Neural crest cell (in vitro differentiated cells): Measurements from ENCODE around the gene TNKS1BP1. TPM values are rescaled to one million over a fixed set of nuclear protein-coding genes. Genes with fewer than 3 reads are reported as not detected.
"Not testable (repeated sequence)": the region's sequence is repeated elsewhere in the genome, so short reads cannot be mapped to it uniquely, and the experiment has no call there.

Experiments
- DNase-seq: peaks from one replicate; pipeline ENCODE4 v3.0.0; 2021; ENCODE audit warnings: low read depth, mixed read lengths, low spot score
- H3K27ac Mint-ChIP-seq: one replicate; pipeline ENCODE4 v1.8.0; 2021; ENCODE audit warnings: mild to moderate bottlenecking, mixed read lengths; ENCODE audit not compliant: unreplicated experiment
- H3K27me3 Mint-ChIP-seq: 2 replicates; pipeline ENCODE4 v1.8.0; 2021; ENCODE audit warnings: low read depth, mild to moderate bottlenecking, mixed read lengths
- H3K36me3 Mint-ChIP-seq: 2 replicates; pipeline ENCODE4 v1.8.0; 2021; ENCODE audit warnings: low read depth, mild to moderate bottlenecking, mixed read lengths
- H3K4me1 Mint-ChIP-seq: 2 replicates; pipeline ENCODE4 v1.8.0; 2021; ENCODE audit warnings: mixed read lengths
- H3K4me3 Mint-ChIP-seq: one replicate; pipeline ENCODE4 v1.8.0; 2021; ENCODE audit warnings: mild to moderate bottlenecking, mixed read lengths
- H3K9me3 Mint-ChIP-seq: 2 replicates; pipeline ENCODE4 v1.8.0; 2021; ENCODE audit warnings: mixed read lengths
- CTCF ChIP-seq: fragments of 200-600 bp; sonication (generic); conservative IDR thresholded peaks from 2 replicates; pipeline ENCODE4 v1.5.0; 2021; ENCODE audit warnings: antibody characterized with exemption, mild to moderate bottlenecking
- total RNA-seq: library from RNA; stranded (reverse); gene quantifications from 2 replicates; pipeline ENCODE4 v1.2.1, GENCODE V29; 2021

Gene TNKS1BP1
- total RNA-seq, 1 donor from 2014 or later = 114 TPM

- H3K4me3 Mint-ChIP-seq = peak overlapping the region; percentile 13
- no peaks in the 10 kb centered on the region for H3K36me3 Mint-ChIP-seq
- H3K27me3 Mint-ChIP-seq = no peaks in the 10 kb centered on the region
- TF ChIP-seq CTCF = no peak
- H3K9me3 Mint-ChIP-seq = peaks cover 3% of the 10 kb centered on the region
- peak; percentile 38 for DNase-seq
- H3K4me1 Mint-ChIP-seq = peaks cover 30% of the 10 kb centered on the region
- peak overlapping the region; percentile 95 for H3K27ac Mint-ChIP-seq
Observed at GRCh38 chr11:57288771-57289579, 35.8 kb downstream of the TNKS1BP1 start.

- peaks cover 3% of the 10 kb centered on the region for H3K9me3 Mint-ChIP-seq
- no peaks in the 10 kb centered on the region for H3K27me3 Mint-ChIP-seq
- no peaks in the 10 kb centered on the region for H3K36me3 Mint-ChIP-seq
- H3K27ac Mint-ChIP-seq = peak overlapping the region; percentile 32
- H3K4me3 Mint-ChIP-seq = no peak overlapping the region
- no peak for DNase-seq
- no peak for TF ChIP-seq CTCF
- peaks cover 30% of the 10 kb centered on the region for H3K4me1 Mint-ChIP-seq
Observed at GRCh38 chr11:57287884-57288283, 36.9 kb downstream of the TNKS1BP1 start.

GRCh38 chr11:57283231-57283990 is 41.3 kb downstream of the TNKS1BP1 start:
- H3K27me3 Mint-ChIP-seq = no peaks in the 10 kb centered on the region
- DNase-seq = no peak
- peaks cover 7% of the 10 kb centered on the region for H3K4me1 Mint-ChIP-seq
- H3K27ac Mint-ChIP-seq = no peak overlapping the region
- no peaks in the 10 kb centered on the region for H3K36me3 Mint-ChIP-seq
- no peak overlapping the region for H3K4me3 Mint-ChIP-seq
- TF ChIP-seq CTCF = no peak
- H3K9me3 Mint-ChIP-seq = peaks cover 3% of the 10 kb centered on the region

GRCh38 chr11:57281546-57281945 is 43.2 kb downstream of the TNKS1BP1 start:
- H3K4me1 Mint-ChIP-seq, H3K4me3 Mint-ChIP-seq, H3K36me3 Mint-ChIP-seq, H3K27me3 Mint-ChIP-seq, DNase-seq, H3K9me3 Mint-ChIP-seq, H3K27ac Mint-ChIP-seq: not testable (repeated sequence)

GRCh38 chr11:57279116-57279515 is 45.6 kb downstream of the TNKS1BP1 start:
- H3K4me3 Mint-ChIP-seq = no peak overlapping the region
- H3K4me1 Mint-ChIP-seq = peaks cover 8% of the 10 kb centered on the region
- no peak for DNase-seq
- H3K27ac Mint-ChIP-seq = no peak overlapping the region
- H3K36me3 Mint-ChIP-seq = no peaks in the 10 kb centered on the region
- H3K27me3 Mint-ChIP-seq = no peaks in the 10 kb centered on the region
- no peak for TF ChIP-seq CTCF
- H3K9me3 Mint-ChIP-seq = peaks cover 2% of the 10 kb centered on the region

GRCh38 chr11:57278721-57279095 is 46.0 kb downstream of the TNKS1BP1 start:
- H3K4me3 Mint-ChIP-seq = no peak overlapping the region
- no peaks in the 10 kb centered on the region for H3K36me3 Mint-ChIP-seq
- DNase-seq = no peak
- H3K9me3 Mint-ChIP-seq = peaks cover 3% of the 10 kb centered on the region
- no peaks in the 10 kb centered on the region for H3K27me3 Mint-ChIP-seq
- no peak for TF ChIP-seq CTCF
- H3K27ac Mint-ChIP-seq = no peak overlapping the region
- H3K4me1 Mint-ChIP-seq = peaks cover 8% of the 10 kb centered on the region
